Stomach (tissue), 9 donors: Measurements from ENCODE around the gene TIE1. TPM values are rescaled to one million over a fixed set of nuclear protein-coding genes. Genes with fewer than 3 reads are reported as not detected.

Experiments
- DNase-seq, 2 donors: peaks; one replicate each; pipeline versions ENCODE4 v3.0.0 to v3.0.0-alpha.2; 2013 to 2019
- H3K27ac ChIP-seq, 5 donors: fragments of 200-600 bp in 4 of 5; sonication (generic) in 4 of 5; one replicate each; pipeline ENCODE4 v1.5.1; 2013 to 2019; ENCODE audit warnings: mild to moderate bottlenecking in 1 of 5, moderate library complexity in 1 of 5
- H3K27me3 ChIP-seq, 3 donors: fragments of 200-600 bp; sonication (generic); one replicate each; pipeline ENCODE4 v1.5.1; 2017 to 2019; ENCODE audit warnings: mixed run types in 1 of 3
- H3K36me3 ChIP-seq, 4 donors: fragments of 200-600 bp; sonication (generic); 1 replicate in 3 of 4; 2 replicates in 1 of 4; pipeline ENCODE4 v1.5.1; 2016 to 2019
- H3K4me1 ChIP-seq, 4 donors: fragments of 200-600 bp; sonication (generic); one replicate each; pipeline ENCODE4 v1.5.1; 2016 to 2019
- H3K4me3 ChIP-seq, 4 donors: fragments of 200-600 bp; sonication (generic) in 3 of 4; one replicate each; pipeline ENCODE4 v1.5.1; 2016 to 2019; ENCODE audit warnings: mild to moderate bottlenecking in 1 of 4
- H3K9me3 ChIP-seq, 4 donors: fragments of 200-600 bp; sonication (generic); one replicate each; pipeline ENCODE4 v1.5.1; 2016 to 2019
- EP300 ChIP-seq: sonication (generic); formaldehyde crosslinking; IDR thresholded peaks from one replicate; pipeline ENCODE4 v1.6.1; 2017; ENCODE audit warnings: antibody characterized with exemption
- POLR2A ChIP-seq, 4 donors: fragments of 450-650 bp; IDR thresholded peaks; one replicate each; pipeline ENCODE4 v1.6.1; 2016; ENCODE audit warnings: antibody characterized with exemption in 4 of 4, control low read depth in 2 of 4, mild to moderate bottlenecking in 1 of 4, moderate library complexity in 1 of 4
- POLR2AphosphoS5 ChIP-seq, 3 donors: sonication (generic); formaldehyde crosslinking; IDR thresholded peaks; one replicate each; pipeline ENCODE4 v1.6.1; 2016; ENCODE audit warnings: antibody characterized with exemption in 3 of 3
- WGBS, 5 donors: extraction: QIAGEN DNeasy Blood & Tissue Kit in 3 of 5; methylation state at CpG; one replicate each; pipeline versions ENCODE4 v1.1.5 to v1.1.7; 2013 to 2018; 5-methylcytosine and 5-hydroxymethylcytosine counted together
- intact Hi-C: fragments of 100-400 bp; cut with DNase I; formaldehyde crosslinking; loops from one replicate; pipeline ENCODE4 v1.15.1; 2023; ENCODE audit warnings: low total_unique reads
- polyA plus RNA-seq, 3 donors: library from polyadenylated mRNA; stranded (reverse); fragments of 200-250 nt; gene quantifications; one replicate each; pipeline ENCODE4 v1.2.3, GENCODE V29; 2013
- total RNA-seq, 5 donors: library from RNA; depleted of rRNA; stranded (reverse); fragments of >200 nt; gene quantifications; one replicate each; pipeline versions ENCODE4 v1.1.0 to v1.2.3, GENCODE V29; 2014 to 2016
- TF ChIP-seq, protein P1 (sequence below), 7 experiments: fragments of 450-650 bp in 4 of 7; fragments of 200-600 bp in 3 of 7; sonication (generic) in 3 of 7; IDR thresholded peaks; one replicate each; pipeline ENCODE4 v1.5.1; 2016 to 2019; ENCODE audit warnings: antibody characterized with exemption in 7 of 7, control low read depth in 2 of 7, mild to moderate bottlenecking in 1 of 7
- donor health status: healthy with polysubstance abuse.
- donor health status: Bipolar disorder and iron deficiency.
- donor health status: healthy.

The TIE1 gene
- total and polyA plus RNA-seq, 8 donors: 2.1 to 36.2 (median 13.8) TPM; not detected in 1

- TF ChIP-seq POLR2A (IDR thresholded peaks at IDR 0.05): no peak
- TF ChIP-seq EP300: no peak
- TF ChIP-seq, protein P1, sequence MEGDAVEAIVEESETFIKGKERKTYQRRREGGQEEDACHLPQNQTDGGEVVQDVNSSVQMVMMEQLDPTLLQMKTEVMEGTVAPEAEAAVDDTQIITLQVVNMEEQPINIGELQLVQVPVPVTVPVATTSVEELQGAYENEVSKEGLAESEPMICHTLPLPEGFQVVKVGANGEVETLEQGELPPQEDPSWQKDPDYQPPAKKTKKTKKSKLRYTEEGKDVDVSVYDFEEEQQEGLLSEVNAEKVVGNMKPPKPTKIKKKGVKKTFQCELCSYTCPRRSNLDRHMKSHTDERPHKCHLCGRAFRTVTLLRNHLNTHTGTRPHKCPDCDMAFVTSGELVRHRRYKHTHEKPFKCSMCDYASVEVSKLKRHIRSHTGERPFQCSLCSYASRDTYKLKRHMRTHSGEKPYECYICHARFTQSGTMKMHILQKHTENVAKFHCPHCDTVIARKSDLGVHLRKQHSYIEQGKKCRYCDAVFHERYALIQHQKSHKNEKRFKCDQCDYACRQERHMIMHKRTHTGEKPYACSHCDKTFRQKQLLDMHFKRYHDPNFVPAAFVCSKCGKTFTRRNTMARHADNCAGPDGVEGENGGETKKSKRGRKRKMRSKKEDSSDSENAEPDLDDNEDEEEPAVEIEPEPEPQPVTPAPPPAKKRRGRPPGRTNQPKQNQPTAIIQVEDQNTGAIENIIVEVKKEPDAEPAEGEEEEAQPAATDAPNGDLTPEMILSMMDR (IDR thresholded peaks at IDR 0.05): no peak
- TF ChIP-seq POLR2AphosphoS5 (IDR thresholded peaks at IDR 0.05): no peak
- H3K9me3 ChIP-seq: no peaks in the 10 kb centered on the region
- H3K36me3 ChIP-seq: no peaks in the 10 kb centered on the region
- H3K4me3 ChIP-seq: no peak overlapping the region
- no peak overlapping the region for H3K27ac ChIP-seq
- DNase-seq: no peak
- 80 to 84% (median 83%) methylated on average over 6 of the region's 6 CpGs for WGBS, 5 donors
- peaks cover 0 to 19% (median 17%) of the 10 kb centered on the region in 4 donors for H3K4me1 ChIP-seq
- no peaks in the 10 kb centered on the region for H3K27me3 ChIP-seq
- intact Hi-C loops: no loop called here
Observed at GRCh38 chr1:43305926-43306687, 5.3 kb downstream of the TIE1 start.

- Histone ChIP-seq H3K27ac (no peak overlapping the region), H3K4me3 (no peak overlapping the region), H3K9me3 (no peaks in the 10 kb centered on the region), H3K27me3 (no peaks in the 10 kb centered on the region), H3K36me3 (no peaks in the 10 kb centered on the region), H3K4me1 (peaks cover 0 to 19% (median 17%) of the 10 kb centered on the region in 4 donors)
- DNase-seq: no peak
- intact Hi-C loops: no loop called here
- TF ChIP-seq, protein P1 (IDR thresholded peaks at IDR 0.05): no peak
- TF ChIP-seq EP300: no peak
- TF ChIP-seq POLR2AphosphoS5 (IDR thresholded peaks at IDR 0.05): no peak
- no peak for TF ChIP-seq POLR2A (IDR thresholded peaks at IDR 0.05)
- 68 to 89% (median 78%) methylated on average over 13 to 17 of the region's 17 CpGs for WGBS, 5 donors
Observed at GRCh38 chr1:43306688-43307457, 6.1 kb downstream of the TIE1 start.

GRCh38 chr1:43307458-43308158 is 6.8 kb downstream of the TIE1 start:
- no peaks in the 10 kb centered on the region for H3K36me3 ChIP-seq
- no peak overlapping the region for H3K4me3 ChIP-seq
- intact Hi-C loops: no loop called here
- H3K27ac ChIP-seq: no peak overlapping the region
- TF ChIP-seq, protein P1 (IDR thresholded peaks at IDR 0.05): no peak
- TF ChIP-seq POLR2AphosphoS5 (IDR thresholded peaks at IDR 0.05): no peak
- no peak for TF ChIP-seq POLR2A (IDR thresholded peaks at IDR 0.05)
- no peak for TF ChIP-seq EP300
- H3K4me1 ChIP-seq: peaks cover 0 to 19% (median 17%) of the 10 kb centered on the region in 4 donors
- DNase-seq: no peak
- no peaks in the 10 kb centered on the region for H3K9me3 ChIP-seq
- no peaks in the 10 kb centered on the region for H3K27me3 ChIP-seq
- 87 to 96% (median 93%) methylated on average over 7 to 9 of the region's 9 CpGs for WGBS, 5 donors
